SK-N-SH treated with all-trans-retinoic acid at 6 μM for 48 hours (cell line): ENCODE measurements around the gene CCL27.

Experiments used
- ATAC-seq: fragments of 200-7000 bp; cut with Tn5 transposase; 3 replicates; pipeline ENCODE4 v1.9.1; 2020; ENCODE audit warnings: mild to moderate bottlenecking, moderate library complexity
- ARNTL ChIP-seq: fragments of 450-650 bp; formaldehyde crosslinking; IDR thresholded peaks from 2 replicates; pipeline ENCODE4 v1.5.0; 2020; ENCODE audit warnings: low read depth, mild to moderate bottlenecking, moderate library complexity, borderline replicate concordance
- BACH2 ChIP-seq: fragments of 250-450 bp; sonication (Bioruptor Pico); IDR thresholded peaks from 2 replicates; pipeline ENCODE4 v1.9.0; 2021; ENCODE audit warnings: mild to moderate bottlenecking, borderline replicate concordance
- CSDC2 ChIP-seq: fragments of 250-450 bp; sonication (Bioruptor Pico); IDR thresholded peaks from 2 replicates; pipeline ENCODE4 v1.5.0; 2020; ENCODE audit warnings: mild to moderate bottlenecking, moderate library complexity
- GLIS3 ChIP-seq: fragments of 250-450 bp; sonication (Bioruptor Pico); IDR thresholded peaks from 2 replicates; pipeline ENCODE4 v1.5.0; 2020; ENCODE audit warnings: mild to moderate bottlenecking, moderate library complexity
- ISL1 ChIP-seq: fragments of 250-450 bp; sonication (Bioruptor Pico); IDR thresholded peaks from 2 replicates; pipeline ENCODE4 v2.1.2; 2022; ENCODE audit warnings: mild to moderate bottlenecking, moderate library complexity
- OSR1 ChIP-seq: fragments of 250-450 bp; sonication (Bioruptor Pico); IDR thresholded peaks from 2 replicates; pipeline ENCODE4 v1.8.0; 2022; ENCODE audit warnings: moderate library complexity, mild to moderate bottlenecking, inconsistent platforms
- POU6F1 ChIP-seq: fragments of 250-450 bp; sonication (Bioruptor Pico); IDR thresholded peaks from 2 replicates; pipeline ENCODE4 v1.8.0; 2021; ENCODE audit warnings: low read depth, mild to moderate bottlenecking, moderate library complexity, borderline replicate concordance
- PPARA ChIP-seq: fragments of 250-450 bp; sonication (Bioruptor Pico); IDR thresholded peaks from 2 replicates; pipeline ENCODE4 v1.5.0; 2020; ENCODE audit warnings: mild to moderate bottlenecking, borderline replicate concordance
- RARB ChIP-seq: fragments of 250-450 bp; sonication (Bioruptor Pico); IDR thresholded peaks from 2 replicates; pipeline ENCODE4 v1.8.0; 2021; ENCODE audit warnings: mild to moderate bottlenecking, moderate library complexity
- SNAI2 ChIP-seq: fragments of 250-450 bp; sonication (Bioruptor Pico); IDR thresholded peaks from 2 replicates; pipeline ENCODE4 v1.5.0; 2020; ENCODE audit warnings: mild to moderate bottlenecking, moderate library complexity
- TCF4 ChIP-seq: fragments of 250-450 bp; sonication (Bioruptor Pico); IDR thresholded peaks from 2 replicates; pipeline ENCODE4 v1.8.0; 2021; ENCODE audit warnings: mild to moderate bottlenecking, moderate library complexity, borderline replicate concordance
- TOX ChIP-seq: fragments of 250-450 bp; sonication (Bioruptor Pico); IDR thresholded peaks from 2 replicates; pipeline ENCODE4 v1.8.0; 2021; ENCODE audit warnings: mild to moderate bottlenecking, moderate library complexity, borderline replicate concordance
- ZC3H10 ChIP-seq: fragments of 250-450 bp; sonication (Bioruptor Pico); IDR thresholded peaks from 2 replicates; pipeline ENCODE4 v1.5.1; 2021; ENCODE audit warnings: mild to moderate bottlenecking, moderate library complexity
- ZFP3 ChIP-seq: fragments of 250-450 bp; sonication (Bioruptor Pico); IDR thresholded peaks from 2 replicates; pipeline ENCODE4 v1.5.0; 2020; ENCODE audit warnings: mild to moderate bottlenecking, moderate library complexity
- ZFP30 ChIP-seq: fragments of 450-650 bp; formaldehyde crosslinking; IDR thresholded peaks from 2 replicates; pipeline ENCODE4 v1.5.0; 2022; ENCODE audit warnings: mild to moderate bottlenecking, moderate library complexity
- ZNF565 ChIP-seq: fragments of 450-650 bp; formaldehyde crosslinking; conservative IDR thresholded peaks from 2 replicates; pipeline ENCODE4 v1.5.0; 2020; ENCODE audit warnings: low read depth, mild to moderate bottlenecking, moderate library complexity
- ZNF70 ChIP-seq: fragments of 450-650 bp; formaldehyde crosslinking; IDR thresholded peaks from 2 replicates; pipeline ENCODE4 v1.5.0; 2020; ENCODE audit warnings: mild to moderate bottlenecking, moderate library complexity
- ZNF8 ChIP-seq: fragments of 450-650 bp; formaldehyde crosslinking; IDR thresholded peaks from 2 replicates; pipeline ENCODE4 v1.5.0; 2020; ENCODE audit warnings: mild to moderate bottlenecking, moderate library complexity
- TF ChIP-seq, protein P1 (sequence below): fragments of 250-450 bp; sonication (Bioruptor Pico); IDR thresholded peaks from 2 replicates; pipeline ENCODE4 v1.8.0; 2020; ENCODE audit warnings: mild to moderate bottlenecking, moderate library complexity, borderline replicate concordance
- TF ChIP-seq, protein P2 (sequence below): fragments of 250-450 bp; sonication (Bioruptor Pico); IDR thresholded peaks from 2 replicates; pipeline ENCODE4 v1.5.1; 2021; ENCODE audit warnings: mild to moderate bottlenecking, moderate library complexity
- TF ChIP-seq, protein P3 (sequence below): fragments of 250-450 bp; sonication (Bioruptor Pico); IDR thresholded peaks from 2 replicates; pipeline ENCODE4 v1.5.1; 2020; ENCODE audit warnings: low read depth, mild to moderate bottlenecking, moderate library complexity

Gene CCL27

GRCh38 chr9:34686231-34686630, 23.8 kb upstream of the CCL27 start:
- no peak for TF ChIP-seq SNAI2 (CRISPR knock-in tag)
- TF ChIP-seq ZFP3 (CRISPR knock-in tag), result no peak
- no peak for TF ChIP-seq ISL1 (CRISPR knock-in tag)
- TF ChIP-seq ZNF70 (CRISPR knock-in tag), result no peak
- no peak for TF ChIP-seq ZNF8 (CRISPR knock-in tag)
- TF ChIP-seq CSDC2 (CRISPR knock-in tag), result no peak
- no peak for TF ChIP-seq OSR1 (CRISPR knock-in tag)
- no peak for TF ChIP-seq ARNTL (CRISPR knock-in tag)
- no peak for TF ChIP-seq PPARA (CRISPR knock-in tag)
- TF ChIP-seq BACH2 (CRISPR knock-in tag), result no peak
- no peak for ATAC-seq

DNA sequence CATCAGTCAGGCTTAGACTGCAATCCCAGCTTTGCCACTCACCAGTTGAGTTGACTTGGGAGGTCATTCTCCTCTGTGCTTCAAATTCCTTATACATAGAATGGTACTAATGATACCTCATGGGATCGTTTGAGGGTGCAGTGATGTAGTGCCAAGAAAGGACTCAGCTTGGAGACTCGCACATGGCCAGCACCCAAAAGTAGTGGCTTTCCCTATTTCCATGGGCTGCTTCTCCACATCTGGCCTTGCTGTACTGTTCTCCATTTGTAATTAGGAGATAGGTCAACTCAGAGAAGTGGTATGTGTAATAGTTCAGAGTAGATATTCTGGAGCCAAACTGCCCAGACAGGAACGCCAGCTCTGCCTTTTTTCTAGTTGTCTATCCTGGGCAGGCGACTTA, 23.1 kb upstream of the CCL27 start:
- ATAC-seq, result no peak
- TF ChIP-seq ZC3H10 (no peak), PPARA (CRISPR knock-in tag) (no peak), BACH2 (CRISPR knock-in tag) (no peak), SNAI2 (CRISPR knock-in tag) (no peak), POU6F1 (no peak), RARB (CRISPR knock-in tag) (no peak), TOX (CRISPR knock-in tag) (no peak)
- TF ChIP-seq, protein P1, sequence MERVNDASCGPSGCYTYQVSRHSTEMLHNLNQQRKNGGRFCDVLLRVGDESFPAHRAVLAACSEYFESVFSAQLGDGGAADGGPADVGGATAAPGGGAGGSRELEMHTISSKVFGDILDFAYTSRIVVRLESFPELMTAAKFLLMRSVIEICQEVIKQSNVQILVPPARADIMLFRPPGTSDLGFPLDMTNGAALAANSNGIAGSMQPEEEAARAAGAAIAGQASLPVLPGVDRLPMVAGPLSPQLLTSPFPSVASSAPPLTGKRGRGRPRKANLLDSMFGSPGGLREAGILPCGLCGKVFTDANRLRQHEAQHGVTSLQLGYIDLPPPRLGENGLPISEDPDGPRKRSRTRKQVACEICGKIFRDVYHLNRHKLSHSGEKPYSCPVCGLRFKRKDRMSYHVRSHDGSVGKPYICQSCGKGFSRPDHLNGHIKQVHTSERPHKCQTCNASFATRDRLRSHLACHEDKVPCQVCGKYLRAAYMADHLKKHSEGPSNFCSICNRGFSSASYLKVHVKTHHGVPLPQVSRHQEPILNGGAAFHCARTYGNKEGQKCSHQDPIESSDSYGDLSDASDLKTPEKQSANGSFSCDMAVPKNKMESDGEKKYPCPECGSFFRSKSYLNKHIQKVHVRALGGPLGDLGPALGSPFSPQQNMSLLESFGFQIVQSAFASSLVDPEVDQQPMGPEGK, result no peak
- TF ChIP-seq, protein P2, sequence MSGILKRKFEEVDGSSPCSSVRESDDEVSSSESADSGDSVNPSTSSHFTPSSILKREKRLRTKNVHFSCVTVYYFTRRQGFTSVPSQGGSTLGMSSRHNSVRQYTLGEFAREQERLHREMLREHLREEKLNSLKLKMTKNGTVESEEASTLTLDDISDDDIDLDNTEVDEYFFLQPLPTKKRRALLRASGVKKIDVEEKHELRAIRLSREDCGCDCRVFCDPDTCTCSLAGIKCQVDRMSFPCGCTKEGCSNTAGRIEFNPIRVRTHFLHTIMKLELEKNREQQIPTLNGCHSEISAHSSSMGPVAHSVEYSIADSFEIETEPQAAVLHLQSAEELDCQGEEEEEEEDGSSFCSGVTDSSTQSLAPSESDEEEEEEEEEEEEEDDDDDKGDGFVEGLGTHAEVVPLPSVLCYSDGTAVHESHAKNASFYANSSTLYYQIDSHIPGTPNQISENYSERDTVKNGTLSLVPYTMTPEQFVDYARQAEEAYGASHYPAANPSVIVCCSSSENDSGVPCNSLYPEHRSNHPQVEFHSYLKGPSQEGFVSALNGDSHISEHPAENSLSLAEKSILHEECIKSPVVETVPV (CRISPR knock-in tag), result no peak

DNA sequence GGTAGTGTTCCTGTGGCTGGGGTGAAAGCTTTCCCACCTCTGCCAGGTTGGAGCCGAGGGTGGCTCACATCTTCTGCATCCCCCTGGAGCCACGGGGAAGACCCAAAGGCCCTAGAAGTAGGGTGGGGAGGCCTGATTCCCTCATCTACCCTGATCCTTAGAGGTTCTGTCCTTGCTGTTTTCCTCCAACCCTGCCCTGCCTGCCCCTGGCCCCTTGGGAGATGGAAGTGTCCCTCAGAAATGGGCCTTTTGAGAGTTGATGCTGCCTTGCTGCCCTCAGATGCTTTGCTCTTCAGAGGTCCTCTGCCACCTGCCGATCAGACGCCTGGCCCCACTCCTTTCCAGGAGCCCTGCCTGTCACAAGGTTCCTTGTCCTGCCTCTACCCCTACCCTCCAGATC, 22.4 kb upstream of the CCL27 start:
- no peak for ATAC-seq
- TF ChIP-seq ZNF8 (CRISPR knock-in tag) (no peak), ZNF565 (CRISPR knock-in tag) (no peak), OSR1 (CRISPR knock-in tag) (no peak), TCF4 (CRISPR knock-in tag) (no peak), ZC3H10 (no peak)
- TF ChIP-seq, protein P3, sequence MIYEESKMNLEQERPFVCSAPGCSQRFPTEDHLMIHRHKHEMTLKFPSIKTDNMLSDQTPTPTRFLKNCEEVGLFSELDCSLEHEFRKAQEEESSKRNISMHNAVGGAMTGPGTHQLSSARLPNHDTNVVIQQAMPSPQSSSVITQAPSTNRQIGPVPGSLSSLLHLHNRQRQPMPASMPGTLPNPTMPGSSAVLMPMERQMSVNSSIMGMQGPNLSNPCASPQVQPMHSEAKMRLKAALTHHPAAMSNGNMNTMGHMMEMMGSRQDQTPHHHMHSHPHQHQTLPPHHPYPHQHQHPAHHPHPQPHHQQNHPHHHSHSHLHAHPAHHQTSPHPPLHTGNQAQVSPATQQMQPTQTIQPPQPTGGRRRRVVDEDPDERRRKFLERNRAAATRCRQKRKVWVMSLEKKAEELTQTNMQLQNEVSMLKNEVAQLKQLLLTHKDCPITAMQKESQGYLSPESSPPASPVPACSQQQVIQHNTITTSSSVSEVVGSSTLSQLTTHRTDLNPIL, result no peak

- ATAC-seq, result no peak
- no peak for TF ChIP-seq TOX (CRISPR knock-in tag)
- TF ChIP-seq ZC3H10, result no peak
- no peak for TF ChIP-seq ZNF70 (CRISPR knock-in tag)
- no peak for TF ChIP-seq ZNF565 (CRISPR knock-in tag)
- TF ChIP-seq TCF4 (CRISPR knock-in tag), result no peak
- TF ChIP-seq ZFP30, result no peak
- no peak for TF ChIP-seq GLIS3
- no peak for TF ChIP-seq CSDC2 (CRISPR knock-in tag)
- no peak for TF ChIP-seq PPARA (CRISPR knock-in tag)
- TF ChIP-seq, protein P2 (CRISPR knock-in tag), result no peak
Observed at GRCh38 chr9:34684145-34684544, 21.7 kb upstream of the CCL27 start.
